C4-2B (cell line): ENCODE results near the gene FOXK1.

Experiments
- H3K27ac ChIP-seq: fragments of 450-650 bp; 2 replicates; pipeline ENCODE4 v1.5.1; 2017
- ZFX ChIP-seq: fragments of 450-650 bp; IDR thresholded peaks from 2 replicates; pipeline ENCODE4 v1.6.1; 2017
- TF ChIP-seq, protein P1 (sequence below): fragments of 450-650 bp; conservative IDR thresholded peaks from 2 replicates; pipeline ENCODE4 v1.5.1; 2017; ENCODE audit warnings: mild to moderate bottlenecking

The FOXK1 gene

GRCh38 chr7:4770886-4771285 is 88.8 kb downstream of the FOXK1 start:
- no peak overlapping the region for H3K27ac ChIP-seq
- TF ChIP-seq, protein P1, sequence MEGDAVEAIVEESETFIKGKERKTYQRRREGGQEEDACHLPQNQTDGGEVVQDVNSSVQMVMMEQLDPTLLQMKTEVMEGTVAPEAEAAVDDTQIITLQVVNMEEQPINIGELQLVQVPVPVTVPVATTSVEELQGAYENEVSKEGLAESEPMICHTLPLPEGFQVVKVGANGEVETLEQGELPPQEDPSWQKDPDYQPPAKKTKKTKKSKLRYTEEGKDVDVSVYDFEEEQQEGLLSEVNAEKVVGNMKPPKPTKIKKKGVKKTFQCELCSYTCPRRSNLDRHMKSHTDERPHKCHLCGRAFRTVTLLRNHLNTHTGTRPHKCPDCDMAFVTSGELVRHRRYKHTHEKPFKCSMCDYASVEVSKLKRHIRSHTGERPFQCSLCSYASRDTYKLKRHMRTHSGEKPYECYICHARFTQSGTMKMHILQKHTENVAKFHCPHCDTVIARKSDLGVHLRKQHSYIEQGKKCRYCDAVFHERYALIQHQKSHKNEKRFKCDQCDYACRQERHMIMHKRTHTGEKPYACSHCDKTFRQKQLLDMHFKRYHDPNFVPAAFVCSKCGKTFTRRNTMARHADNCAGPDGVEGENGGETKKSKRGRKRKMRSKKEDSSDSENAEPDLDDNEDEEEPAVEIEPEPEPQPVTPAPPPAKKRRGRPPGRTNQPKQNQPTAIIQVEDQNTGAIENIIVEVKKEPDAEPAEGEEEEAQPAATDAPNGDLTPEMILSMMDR, result no peak
- TF ChIP-seq ZFX, result no peak

GRCh38 chr7:4771737-4772136 is 89.6 kb downstream of the FOXK1 start:
- H3K27ac ChIP-seq, result no peak overlapping the region
- TF ChIP-seq, protein P1, result no peak
- TF ChIP-seq ZFX, result no peak

DNA sequence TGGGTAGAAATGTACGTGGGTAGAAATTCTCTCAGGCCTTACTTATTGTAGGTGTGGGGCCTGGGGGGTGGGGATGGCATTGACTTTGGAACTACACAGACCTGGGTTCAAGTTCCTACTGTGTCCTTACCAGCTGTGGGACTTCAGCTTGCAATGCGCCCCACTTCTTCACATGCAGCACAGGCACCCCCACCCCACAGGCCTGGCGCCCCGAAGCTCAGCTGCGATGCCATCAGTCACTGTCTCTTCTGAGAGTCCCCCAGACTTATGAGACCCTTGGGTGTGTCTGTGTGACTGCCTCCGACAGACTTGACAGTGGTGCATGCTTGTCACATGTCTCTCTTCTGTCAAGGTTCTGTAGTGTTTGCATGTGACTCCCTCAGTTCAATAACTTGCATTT is 90.2 kb downstream of the FOXK1 start:
- H3K27ac ChIP-seq, result no peak overlapping the region
- TF ChIP-seq, protein P1, result no peak
- TF ChIP-seq ZFX, result no peak

GRCh38 chr7:4774007-4774406 is 91.9 kb downstream of the FOXK1 start:
- TF ChIP-seq ZFX, result no peak
- TF ChIP-seq, protein P1, result no peak
- H3K27ac ChIP-seq, result no peak overlapping the region

- TF ChIP-seq ZFX, result no peak
- TF ChIP-seq, protein P1, result no peak
- H3K27ac ChIP-seq, result peak overlapping the region; percentile 82
Observed at GRCh38 chr7:4774658-4775249, 92.7 kb downstream of the FOXK1 start.

- TF ChIP-seq ZFX, result no peak
- TF ChIP-seq, protein P1, result no peak
- H3K27ac ChIP-seq, result peak within 1 kb of the TSS; percentile 82
Observed at GRCh38 chr7:4775250-4775847, 93.3 kb downstream of the FOXK1 start, which contains the start of gene AP5Z1. AP5Z1 (plus strand) TSS chr7:4775623; CDS start chr7:4775716, 93 bp downstream.

- no peak for TF ChIP-seq ZFX
- TF ChIP-seq, protein P1, result no peak
- H3K27ac ChIP-seq, result peak overlapping the region; percentile 82
Observed at GRCh38 chr7:4775848-4776623, 93.9 kb downstream of the FOXK1 start.
